ENCODE results near the gene CCDC91. TPM values are rescaled to one million over a fixed set of nuclear protein-coding genes. Genes with fewer than 3 reads are reported as not detected.

Gene CCDC91
- polyA plus RNA-seq, 2 of the 4 experiments (the other 2 are of a cell fraction), result 26.0 to 48.1 TPM

GRCh38 chr12:28178775-28179174 is 11.5 kb upstream of the CCDC91 start:
- TF ChIP-seq PHF8 (IDR thresholded peaks at IDR 0.05; ENCODE audit: borderline replicate concordance, low read depth) (no peak), ELK1 (IDR thresholded peaks at IDR 0.05; ENCODE audit: low read depth, low read length) (no peak)
- H3K27ac ChIP-seq, result no peak overlapping the region
- CTCF ChIA-PET, result interaction anchor here (0.8 to 2.5 kb wide), 3 partner anchors 13 to 221 kb away, joined by 3 to 8 read pairs (median 3); no protein-coding TSS in a partner anchor
- FAIRE-seq (no peak), DNase-seq (ENCODE audit: low read depth in 1 of 2, low spot score in 1 of 2) (no peak), ATAC-seq (no peak)
- no peaks in the 10 kb centered on the region for H3K4me1 ChIP-seq
- 69% methylated on average over 7 of the region's 7 CpGs for WGBS (ENCODE audit: missing lambda C conversion rate)
- H3K4me3 ChIP-seq, result no peak overlapping the region
- H3K9me3 ChIP-seq, result no peaks in the 10 kb centered on the region
- H3K4me2 ChIP-seq, result no peak overlapping the region
- POLR2A ChIA-PET, result no interaction called here

- no peak for TF ChIP-seq FOSL2 (IDR thresholded peaks at IDR 0.05)
- no peak for TF ChIP-seq FOSL2 (CRISPR knock-in tag; IDR thresholded peaks at IDR 0.05)
- TF ChIP-seq CBX8 (IDR thresholded peaks at IDR 0.05), result no peak
- no peak for TF ChIP-seq TP53 (CRISPR knock-in tag; IDR thresholded peaks at IDR 0.05)
- TF ChIP-seq RAD21 (conservative IDR thresholded peaks at IDR 0.05 in 1 of 2, IDR thresholded peaks at IDR 0.05 in 1 of 2), result no peak
- Histone ChIP-seq H3K4me3 (no peak overlapping the region), H3K27ac (no peak overlapping the region), H3K4me1 (no peaks in the 10 kb centered on the region), H3K4me2 (no peak overlapping the region), H3K9me3 (no peaks in the 10 kb centered on the region)
- DNase-seq (ENCODE audit: low read depth in 1 of 2, low spot score in 1 of 2) (no peak), ATAC-seq (no peak), FAIRE-seq (no peak)
- POLR2A ChIA-PET, result no interaction called here
- CTCF ChIA-PET, result interaction anchor here (1.8 to 2.5 kb wide), 2 partner anchors 8 to 211 kb away, joined by 5 to 8 read pairs; no protein-coding TSS in a partner anchor
- 48% methylated on average over 3 of the region's 3 CpGs for WGBS (ENCODE audit: missing lambda C conversion rate)
These were observed 9.5 kb upstream of the CCDC91 start for GRCh38 chr12:28180786-28181185.

- DNase-seq (ENCODE audit: low read depth in 1 of 2, low spot score in 1 of 2) (no peak), ATAC-seq (no peak), FAIRE-seq (no peak)
- no peak overlapping the region for H3K27ac ChIP-seq
- POLR2A ChIA-PET, result interaction anchor here (0.9 kb wide), 1 partner anchor 214 kb away, joined by 3 read pairs; no protein-coding TSS in a partner anchor
- no peaks in the 10 kb centered on the region for H3K9me3 ChIP-seq
- no peak for TF ChIP-seq CHD2 (IDR thresholded peaks at IDR 0.05; ENCODE audit: low read length, partially characterized antibody)
- TF ChIP-seq ZSCAN20 (CRISPR knock-in tag; IDR thresholded peaks at IDR 0.05), result no peak
- no peak for TF ChIP-seq HOXB13 (CRISPR knock-in tag; IDR thresholded peaks at IDR 0.05; ENCODE audit: low read depth)
- no peak for TF ChIP-seq ZNF302 (CRISPR knock-in tag; IDR thresholded peaks at IDR 0.05)
- CTCF ChIA-PET, result interaction anchor here (1.0 kb wide), 1 partner anchor 688 kb away, joined by 3 read pairs; no protein-coding TSS in a partner anchor
- H3K4me2 ChIP-seq, result no peak overlapping the region
- no peaks in the 10 kb centered on the region for H3K4me1 ChIP-seq
- WGBS (ENCODE audit: missing lambda C conversion rate), result 74% methylated on average over 1 of the region's 1 CpG
- H3K4me3 ChIP-seq, result no peak overlapping the region
These were observed 5.9 kb upstream of the CCDC91 start for GRCh38 chr12:28184375-28184774.

- Histone ChIP-seq H3K9me3 (no peaks in the 10 kb centered on the region), H3K27ac (no peak overlapping the region), H3K4me1 (peaks cover 2% of the 10 kb centered on the region), H3K4me3 (no peak overlapping the region), H3K4me2 (no peak overlapping the region)
- ATAC-seq (no peak), DNase-seq (ENCODE audit: low read depth in 1 of 2, low spot score in 1 of 2) (no peak), FAIRE-seq (no peak)
- no peak for TF ChIP-seq NR3C1 (IDR thresholded peaks at IDR 0.05)
- no peak for TF ChIP-seq MYC (IDR thresholded peaks at IDR 0.05; ENCODE audit: borderline replicate concordance, low read length)
- TF ChIP-seq FOSB (CRISPR knock-in tag; IDR thresholded peaks at IDR 0.05), result no peak
- no peak for TF ChIP-seq MAX (IDR thresholded peaks at IDR 0.05)
- TF ChIP-seq HMGXB4 (CRISPR knock-in tag; IDR thresholded peaks at IDR 0.05; ENCODE audit: borderline replicate concordance), result no peak
- WGBS (ENCODE audit: missing lambda C conversion rate), result 60% methylated on average over 2 of the region's 2 CpGs
- POLR2A ChIA-PET, result no interaction called here
- CTCF ChIA-PET, result no interaction called here
These were observed 3.8 kb upstream of the CCDC91 start for GRCh38 chr12:28186500-28186899.

Measured in A549 (cell line).